Mammary epithelial cell (primary cell): ENCODE data around the gene FREM3.

Experiments
- EZH2 ChIP-seq: IDR thresholded peaks from 2 replicates; pipeline ENCODE4 v1.6.1; 2012; ENCODE audit warnings: low read length, inconsistent platforms, borderline replicate concordance
- TF ChIP-seq, protein P1 (sequence below), 2 donors: IDR thresholded peaks in 1 of 2; conservative IDR thresholded peaks in 1 of 2; 2 replicates each; pipeline ENCODE4 v1.5.1; 2011 to 2012; ENCODE audit warnings: inconsistent platforms in 2 of 2, low read length in 2 of 2, mild to moderate bottlenecking in 2 of 2, control low read depth in 1 of 2, low read depth in 1 of 2; ENCODE audit not compliant: insufficient read depth in 1 of 2; ENCODE audit errors: extremely low read depth in 1 of 2

DNA sequence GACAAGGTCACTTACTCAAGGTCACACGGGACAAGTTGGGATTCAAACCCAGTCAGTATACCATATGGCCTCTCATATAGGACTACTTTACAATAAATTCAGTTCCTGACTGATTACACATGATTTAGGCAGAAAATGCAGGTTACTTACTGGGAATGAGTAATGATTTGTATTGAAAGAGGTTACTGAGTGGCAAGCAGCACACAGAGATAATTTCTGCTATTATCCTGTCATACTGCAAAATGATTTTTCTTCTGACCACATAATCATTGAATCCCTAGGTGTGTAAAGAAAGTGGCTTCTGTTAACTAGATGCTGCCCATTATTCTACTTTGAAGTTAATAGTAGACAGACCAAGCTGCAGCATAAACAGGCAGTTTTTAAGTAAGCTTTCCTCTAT lies 8.2 kb downstream of the FREM3 start:
- TF ChIP-seq, protein P1, sequence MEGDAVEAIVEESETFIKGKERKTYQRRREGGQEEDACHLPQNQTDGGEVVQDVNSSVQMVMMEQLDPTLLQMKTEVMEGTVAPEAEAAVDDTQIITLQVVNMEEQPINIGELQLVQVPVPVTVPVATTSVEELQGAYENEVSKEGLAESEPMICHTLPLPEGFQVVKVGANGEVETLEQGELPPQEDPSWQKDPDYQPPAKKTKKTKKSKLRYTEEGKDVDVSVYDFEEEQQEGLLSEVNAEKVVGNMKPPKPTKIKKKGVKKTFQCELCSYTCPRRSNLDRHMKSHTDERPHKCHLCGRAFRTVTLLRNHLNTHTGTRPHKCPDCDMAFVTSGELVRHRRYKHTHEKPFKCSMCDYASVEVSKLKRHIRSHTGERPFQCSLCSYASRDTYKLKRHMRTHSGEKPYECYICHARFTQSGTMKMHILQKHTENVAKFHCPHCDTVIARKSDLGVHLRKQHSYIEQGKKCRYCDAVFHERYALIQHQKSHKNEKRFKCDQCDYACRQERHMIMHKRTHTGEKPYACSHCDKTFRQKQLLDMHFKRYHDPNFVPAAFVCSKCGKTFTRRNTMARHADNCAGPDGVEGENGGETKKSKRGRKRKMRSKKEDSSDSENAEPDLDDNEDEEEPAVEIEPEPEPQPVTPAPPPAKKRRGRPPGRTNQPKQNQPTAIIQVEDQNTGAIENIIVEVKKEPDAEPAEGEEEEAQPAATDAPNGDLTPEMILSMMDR (conservative IDR thresholded peaks at IDR 0.05 in 1 of 2, IDR thresholded peaks at IDR 0.05 in 1 of 2; ENCODE audit: extremely low read depth in 1 of 2, insufficient read depth in 1 of 2, low read depth in 1 of 2, low read length in 2 of 2): no peak
- no peak for TF ChIP-seq EZH2
